Cardiac muscle cell (in vitro differentiated cells and primary cell): ENCODE data around the gene GNAS. TPM values are rescaled to one million over a fixed set of nuclear protein-coding genes. Genes with fewer than 3 reads are reported as not detected.

ENCODE experiments used
- DNase-seq, 2 donors: peaks; one replicate each; pipeline versions ENCODE4 v3.0.0 to v3.0.0-alpha.2; 2010 to 2017; ENCODE audit warnings: low read depth in 1 of 2, low spot score in 1 of 2
- H3K27ac ChIP-seq: fragments of 200-600 bp; sonication (generic); 2 replicates; pipeline ENCODE4 v1.5.1; 2016
- H3K27me3 ChIP-seq: fragments of 200-600 bp; sonication (generic); 2 replicates; pipeline ENCODE4 v1.6.0; 2016; ENCODE audit warnings: control low read depth
- H3K36me3 ChIP-seq: fragments of 200-600 bp; sonication (generic); 2 replicates; pipeline ENCODE4 v1.5.1; 2016; ENCODE audit warnings: control low read depth
- H3K4me1 ChIP-seq: fragments of 200-600 bp; sonication (generic); 2 replicates; pipeline ENCODE4 v1.8.1; 2017; ENCODE audit warnings: low read depth, mild to moderate bottlenecking, mixed run types
- H3K4me3 ChIP-seq: fragments of 200-600 bp; sonication (generic); 2 replicates; pipeline ENCODE4 v1.5.1; 2016; ENCODE audit warnings: mild to moderate bottlenecking
- H3K9me3 ChIP-seq: fragments of 200-600 bp; sonication (generic); 2 replicates; pipeline ENCODE4 v1.5.1; 2017; ENCODE audit warnings: low read depth, mild to moderate bottlenecking, control low read depth
- CTCF ChIP-seq: IDR thresholded peaks from 2 replicates; pipeline ENCODE4 v1.5.1; 2012; ENCODE audit warnings: low read depth, mild to moderate bottlenecking, low read length
- polyA plus RNA-seq: library from polyadenylated mRNA; unstranded; fragments of >200 nt; fragmentation: Nextera tagmentation; extraction: Ambion mirVana; gene quantifications from 2 replicates; pipeline ENCODE4 v1.2.1, GENCODE V29; 2016
- total RNA-seq: library from RNA; depleted of rRNA; stranded (reverse); fragments of >200 nt; gene quantifications from 2 replicates; pipeline ENCODE4 v1.2.3, GENCODE V29; 2016

The GNAS gene
- total and polyA plus RNA-seq, 2 experiments from 2014 or later, result 1,319 to 2,744 TPM

GRCh38 chr20:58926802-58927489 is 74.4 kb downstream of the GNAS start:
- H3K4me3 ChIP-seq, result no peak overlapping the region
- H3K27ac ChIP-seq, result no peak overlapping the region
- no peaks in the 10 kb centered on the region for H3K36me3 ChIP-seq
- H3K27me3 ChIP-seq, result no peaks in the 10 kb centered on the region
- peaks cover 6% of the 10 kb centered on the region for H3K4me1 ChIP-seq
- no peak for DNase-seq
- H3K9me3 ChIP-seq, result no peaks in the 10 kb centered on the region
- no peak for TF ChIP-seq CTCF

- Histone ChIP-seq H3K9me3 (no peaks in the 10 kb centered on the region), H3K4me3 (no peak overlapping the region)
Observed at GRCh38 chr20:58927490-58928061, 75.1 kb downstream of the GNAS start.

GRCh38 chr20:58930496-58930895 is 78.0 kb downstream of the GNAS start:
- no peaks in the 10 kb centered on the region for H3K36me3 ChIP-seq
- H3K4me3 ChIP-seq, result no peak overlapping the region
- H3K27ac ChIP-seq, result no peak overlapping the region
- H3K27me3 ChIP-seq, result no peaks in the 10 kb centered on the region
- no peaks in the 10 kb centered on the region for H3K9me3 ChIP-seq
- TF ChIP-seq CTCF, result no peak
- no peak for DNase-seq
- H3K4me1 ChIP-seq, result no peaks in the 10 kb centered on the region

More at GRCh38 chr20:58927490-58928061, 75.1 kb downstream of the GNAS start:
- TF ChIP-seq CTCF, result no peak
- Histone ChIP-seq H3K4me1 (peaks cover 6% of the 10 kb centered on the region), H3K36me3 (no peaks in the 10 kb centered on the region), H3K27me3 (no peaks in the 10 kb centered on the region), H3K27ac (no peak overlapping the region)
- no peak for DNase-seq

GRCh38 chr20:58932170-58932569 is 79.7 kb downstream of the GNAS start:
- H3K36me3 ChIP-seq, result no peaks in the 10 kb centered on the region
- no peak overlapping the region for H3K27ac ChIP-seq
- no peaks in the 10 kb centered on the region for H3K27me3 ChIP-seq
- no peak for DNase-seq
- no peaks in the 10 kb centered on the region for H3K9me3 ChIP-seq
- no peaks in the 10 kb centered on the region for H3K4me1 ChIP-seq
- no peak for TF ChIP-seq CTCF
- H3K4me3 ChIP-seq, result no peak overlapping the region

GRCh38 chr20:58938078-58938477 is 85.6 kb downstream of the GNAS start:
- no peaks in the 10 kb centered on the region for H3K27me3 ChIP-seq
- H3K4me1 ChIP-seq, result no peaks in the 10 kb centered on the region
- H3K27ac ChIP-seq, result no peak overlapping the region
- H3K36me3 ChIP-seq, result no peaks in the 10 kb centered on the region
- no peak overlapping the region for H3K4me3 ChIP-seq
- no peak for DNase-seq
- no peak for TF ChIP-seq CTCF
- no peaks in the 10 kb centered on the region for H3K9me3 ChIP-seq
